OCI-M2 (cell line): ENCODE results near the gene WDR20.

Source experiments
- DNase-seq: peaks from one replicate; lab custom pipeline; 2025; ENCODE audit not compliant: unreplicated experiment; lab: John Stamatoyannopoulos, UW

The WDR20 gene

DNA sequence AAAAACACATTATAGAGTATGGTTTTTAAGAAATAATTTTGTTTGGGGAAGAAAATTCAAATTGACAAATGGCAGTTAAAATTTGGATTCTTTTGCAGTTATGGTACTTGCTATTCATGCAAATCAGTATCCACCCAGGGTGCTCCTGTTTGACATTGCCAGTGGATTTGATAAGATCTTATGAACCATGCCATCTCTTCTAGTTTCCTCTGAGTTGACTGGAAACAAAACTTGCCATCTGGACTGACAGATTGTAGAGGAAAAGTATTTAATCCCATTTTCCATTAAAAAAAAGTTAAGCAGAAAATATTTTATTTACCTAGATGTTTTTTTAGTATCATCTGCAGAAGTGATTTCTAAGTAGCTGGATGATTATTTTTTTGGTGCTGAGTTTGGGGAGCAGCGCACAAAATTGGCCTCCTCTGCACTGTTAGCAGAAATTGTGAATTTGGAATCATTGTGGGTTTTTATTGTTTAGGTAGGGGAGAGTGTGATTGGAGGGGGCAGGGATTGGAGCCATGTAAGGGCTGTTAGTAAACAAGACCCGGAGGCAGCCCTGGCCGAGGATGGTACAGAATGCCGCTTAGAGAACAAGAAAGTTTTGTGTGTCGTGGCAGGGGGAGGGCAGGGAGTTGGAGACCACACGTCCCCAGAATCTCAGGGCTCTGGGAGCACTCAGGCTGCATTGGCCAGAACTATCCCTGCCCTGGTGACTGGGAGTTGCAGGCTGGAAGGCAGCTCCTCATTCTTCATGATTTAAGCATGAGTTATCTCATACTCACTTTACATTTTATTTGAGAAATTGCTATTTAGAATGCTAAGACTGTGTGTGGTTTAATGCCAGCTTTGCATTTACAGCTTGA lies 56.6 kb downstream of the WDR20 start:
- no peak for DNase-seq

- no peak for DNase-seq
Measured at GRCh38 chr14:102196902-102197230, 57.2 kb downstream of the WDR20 start.

DNA sequence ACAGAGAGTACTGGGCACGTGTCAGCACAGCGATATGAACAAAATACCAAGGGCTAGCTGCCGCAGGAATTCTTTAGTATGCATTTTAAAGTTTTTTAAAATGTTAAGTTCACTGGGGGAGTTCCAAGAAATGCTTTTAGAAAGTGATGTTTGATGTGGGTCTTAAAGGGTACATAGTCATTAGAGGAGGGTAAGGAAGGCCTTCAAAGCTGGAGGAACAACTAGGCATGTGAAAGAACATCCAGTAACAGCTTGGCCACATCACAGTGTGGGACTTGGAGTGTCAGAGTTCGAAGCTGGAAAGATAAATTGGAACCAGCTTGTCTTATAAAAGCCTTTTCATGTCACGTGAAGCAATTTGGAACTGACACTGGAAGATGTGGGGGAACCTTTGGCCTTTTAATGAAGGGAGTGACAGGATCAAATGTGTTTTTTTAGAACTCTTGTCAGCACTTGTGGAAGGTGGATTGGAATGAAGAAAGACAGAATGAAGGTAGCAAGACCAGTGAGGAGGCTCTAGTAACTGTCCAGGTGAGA lies 57.7 kb downstream of the WDR20 start:
- no peak for DNase-seq

- no peak for DNase-seq
Measured at GRCh38 chr14:102200690-102201352, 61.1 kb downstream of the WDR20 start.

DNA sequence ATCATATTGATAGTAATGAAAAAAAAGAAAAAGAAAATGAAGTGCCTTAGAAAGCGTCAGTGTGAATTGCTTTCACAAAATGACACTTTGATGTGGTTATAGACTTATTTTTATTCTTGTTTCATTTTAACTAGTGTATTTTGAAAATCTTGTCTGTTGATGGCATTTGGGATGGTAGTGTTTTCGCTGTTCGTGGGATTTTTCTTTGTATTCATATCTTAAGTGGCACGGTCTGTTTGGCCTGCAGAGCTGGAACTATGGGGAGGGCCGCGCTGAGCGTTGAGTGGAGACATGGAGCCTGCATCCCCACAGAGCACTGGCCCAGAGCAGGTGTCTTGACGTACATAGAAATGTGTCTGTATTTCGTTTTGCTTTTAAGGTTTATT lies 61.6 kb downstream of the WDR20 start:
- DNase-seq: no peak

- DNase-seq: no peak
Measured at GRCh38 chr14:102201776-102202175, 62.1 kb downstream of the WDR20 start.

DNA sequence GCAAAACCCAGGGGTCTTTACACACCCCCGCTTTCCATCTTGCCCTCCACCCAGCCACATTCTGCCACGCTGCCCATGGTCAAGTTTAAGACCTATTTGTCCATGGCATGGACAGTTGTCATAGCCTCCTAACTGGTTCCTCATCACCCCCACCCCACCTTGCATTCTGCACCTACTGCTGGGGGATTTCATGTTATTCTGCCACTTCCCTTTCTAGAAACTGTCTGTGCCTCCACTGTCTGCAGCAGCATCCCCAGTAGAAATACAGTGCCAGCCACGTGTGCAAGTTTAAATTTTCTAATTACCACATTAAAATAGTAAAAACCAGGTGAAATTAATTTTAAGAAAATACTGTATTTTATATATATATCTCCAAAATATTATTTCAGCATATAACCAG lies 63.2 kb downstream of the WDR20 start:
- DNase-seq: no peak

GRCh38 chr14:102203382-102203781 lies 63.7 kb downstream of the WDR20 start:
- DNase-seq: no peak

GRCh38 chr14:102205560-102205959 lies 65.9 kb downstream of the WDR20 start:
- DNase-seq: no peak

- DNase-seq: no peak
Measured at GRCh38 chr14:102206918-102207317, 67.2 kb downstream of the WDR20 start.

GRCh38 chr14:102207831-102208365 lies 68.2 kb downstream of the WDR20 start:
- no peak for DNase-seq

DNA sequence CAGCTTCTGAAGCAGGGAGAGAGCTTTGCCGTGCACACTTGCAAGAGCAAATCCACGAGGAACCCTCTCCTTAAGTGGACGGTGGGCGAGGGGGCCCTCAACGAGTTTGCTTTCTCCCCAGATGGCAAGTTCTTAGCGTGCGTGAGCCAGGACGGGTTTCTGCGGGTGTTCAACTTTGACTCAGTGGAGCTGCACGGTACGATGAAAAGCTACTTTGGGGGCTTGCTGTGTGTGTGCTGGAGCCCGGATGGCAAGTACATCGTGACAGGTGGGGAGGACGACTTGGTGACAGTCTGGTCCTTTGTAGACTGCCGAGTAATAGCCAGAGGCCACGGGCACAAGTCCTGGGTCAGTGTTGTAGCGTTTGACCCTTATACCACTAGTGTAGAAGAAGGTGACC lies 69.0 kb downstream of the WDR20 start:
- no peak for DNase-seq

- no peak for DNase-seq
Measured at GRCh38 chr14:102209224-102209966, 69.7 kb downstream of the WDR20 start.

GRCh38 chr14:102210421-102211042 lies 70.8 kb downstream of the WDR20 start:
- no peak for DNase-seq

DNA sequence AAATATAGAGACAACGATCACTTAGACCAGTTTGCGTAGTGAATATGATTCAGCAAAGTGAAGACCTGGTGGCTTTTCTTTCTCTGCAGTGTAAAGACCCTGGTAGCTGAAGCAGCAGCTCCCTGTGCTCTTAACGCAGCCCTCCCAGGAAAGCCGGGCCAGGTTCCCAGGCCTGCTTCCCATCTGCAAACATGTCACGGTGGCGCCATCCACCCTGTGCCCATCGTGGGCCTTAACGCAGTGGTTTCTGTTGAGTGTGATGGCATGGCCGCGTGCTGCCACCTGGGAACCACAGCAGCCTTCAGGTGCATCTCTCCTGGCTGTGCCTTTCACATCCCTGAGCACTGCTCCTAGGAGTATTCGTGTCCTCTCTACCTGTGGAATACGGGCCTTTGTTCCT lies 71.5 kb downstream of the WDR20 start:
- DNase-seq: no peak

DNA sequence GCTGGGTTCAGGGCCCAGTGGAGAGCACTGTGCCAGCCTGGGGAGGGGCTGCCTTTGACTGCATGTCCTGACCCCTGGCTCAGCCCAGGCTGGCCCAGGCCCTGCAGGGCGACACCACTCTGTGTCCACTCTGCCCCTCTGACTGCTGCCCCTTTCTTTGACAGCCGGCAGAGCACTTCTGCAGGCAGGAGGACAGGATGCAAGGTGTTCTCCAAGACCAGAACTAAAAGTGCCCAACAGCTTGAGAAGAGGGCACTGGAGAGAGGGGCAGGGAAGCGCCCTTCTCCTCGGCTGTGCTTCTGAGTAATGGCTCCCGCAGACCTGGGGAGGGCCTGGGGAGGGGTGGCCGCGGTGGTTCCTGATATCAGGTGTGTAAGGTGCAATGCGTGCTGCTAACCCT lies 72.7 kb downstream of the WDR20 start:
- no peak for DNase-seq

DNA sequence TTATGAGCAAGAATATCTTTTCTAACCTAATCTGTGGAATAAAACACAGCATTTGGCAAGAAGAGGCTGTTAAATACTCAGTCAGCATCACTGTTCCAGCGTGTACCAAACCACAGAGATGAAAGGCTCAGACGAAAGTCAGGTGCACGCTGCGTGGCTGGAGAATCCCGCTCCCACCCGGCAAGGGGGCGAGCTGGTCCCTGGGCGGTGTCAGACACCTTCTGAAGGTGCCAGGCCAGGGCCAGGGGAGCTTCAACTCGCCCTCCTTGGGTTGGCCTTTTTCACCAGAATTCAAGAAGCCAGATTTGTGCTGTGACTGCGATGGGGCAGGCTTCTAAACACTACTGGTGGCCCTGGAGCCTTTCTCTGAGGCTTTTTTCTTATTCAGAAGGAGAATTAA lies 73.1 kb downstream of the WDR20 start:
- DNase-seq: no peak

GRCh38 chr14:102213470-102213869 lies 73.8 kb downstream of the WDR20 start:
- DNase-seq: no peak

GRCh38 chr14:102213984-102214658 lies 74.4 kb downstream of the WDR20 start:
- no peak for DNase-seq

GRCh38 chr14:102215071-102215470 lies 75.4 kb downstream of the WDR20 start:
- DNase-seq: no peak
